CD4-positive, alpha-beta T cell treated with Interleukin-15 for 1 hour (primary cell): ENCODE measurements around the gene DNAJC11.
"Not testable (repeated sequence)": the region's sequence is repeated elsewhere in the genome, so short reads cannot be mapped to it uniquely, and the experiment has no call there.

Experiments used
- DNase-seq: peaks from one replicate; pipeline ENCODE4 v3.0.0-alpha.2; 2020

DNAJC11 gene

DNA sequence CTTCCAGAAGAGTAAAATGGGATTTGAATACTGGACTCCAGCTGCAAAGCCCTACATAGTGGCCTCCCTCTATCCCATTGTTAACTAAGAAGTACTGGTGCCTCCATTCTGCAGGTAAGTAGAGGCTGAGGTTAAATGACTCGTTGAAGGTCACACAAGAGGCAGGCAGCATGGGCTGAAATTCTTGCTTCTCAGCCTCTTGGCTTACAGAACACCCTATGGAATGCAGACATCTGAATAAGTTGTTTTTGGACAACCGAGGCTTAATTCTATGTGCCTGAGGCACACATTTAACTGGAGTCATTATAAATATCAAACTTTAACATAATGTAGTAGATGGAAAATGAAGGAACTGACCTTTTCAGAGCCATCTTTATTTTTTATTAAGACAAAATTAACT is 5.7 kb downstream of the DNAJC11 start:
- DNase-seq, result no peak

DNA sequence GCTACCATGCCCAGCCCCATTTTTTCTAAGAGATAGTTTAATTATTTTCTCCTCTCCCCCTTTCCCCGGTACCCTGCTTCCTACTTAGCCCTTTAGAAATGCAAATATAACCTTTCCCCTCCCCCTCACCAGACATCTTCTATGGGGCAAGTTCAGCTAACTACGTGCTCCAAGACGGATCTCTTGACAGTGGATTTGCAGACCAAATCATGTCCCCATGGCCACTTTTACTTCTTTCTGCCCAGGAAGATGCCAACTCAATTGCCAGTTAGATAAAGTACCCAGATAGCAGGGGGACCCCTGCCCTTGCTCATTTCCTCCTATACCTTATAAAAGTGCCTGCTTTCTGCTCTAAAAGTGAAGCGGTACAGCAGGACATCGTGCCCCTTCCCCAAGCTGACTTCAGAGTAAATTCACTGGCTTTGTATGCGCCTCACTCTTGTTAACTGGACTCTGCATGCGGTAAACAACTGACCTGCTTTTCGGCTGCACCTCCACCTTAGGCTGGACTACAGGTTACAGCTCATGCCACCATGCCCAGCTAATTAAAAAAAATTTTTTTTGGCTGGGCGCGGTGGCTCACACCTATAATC is 7.4 kb downstream of the DNAJC11 start:
- no peak for DNase-seq

DNA sequence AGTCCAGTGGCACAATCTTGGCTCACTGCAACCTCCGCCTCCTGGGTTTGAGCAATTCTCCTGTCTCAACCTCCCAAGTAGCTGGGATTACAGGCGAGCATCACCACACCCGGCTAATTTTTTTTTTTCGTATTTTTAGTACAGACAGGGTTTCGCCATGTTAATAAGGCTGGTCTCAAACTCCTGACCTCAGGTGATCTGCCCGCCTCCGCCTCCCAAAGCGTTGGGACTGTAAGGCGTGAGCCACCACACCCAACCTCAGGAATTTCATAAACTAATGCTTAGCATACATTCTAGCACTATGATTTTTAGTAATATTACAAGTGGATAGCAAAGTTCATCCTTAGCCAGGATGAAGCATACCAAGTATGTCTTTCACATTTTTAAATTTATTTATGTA is 8.7 kb downstream of the DNAJC11 start:
- DNase-seq, result no peak

DNA sequence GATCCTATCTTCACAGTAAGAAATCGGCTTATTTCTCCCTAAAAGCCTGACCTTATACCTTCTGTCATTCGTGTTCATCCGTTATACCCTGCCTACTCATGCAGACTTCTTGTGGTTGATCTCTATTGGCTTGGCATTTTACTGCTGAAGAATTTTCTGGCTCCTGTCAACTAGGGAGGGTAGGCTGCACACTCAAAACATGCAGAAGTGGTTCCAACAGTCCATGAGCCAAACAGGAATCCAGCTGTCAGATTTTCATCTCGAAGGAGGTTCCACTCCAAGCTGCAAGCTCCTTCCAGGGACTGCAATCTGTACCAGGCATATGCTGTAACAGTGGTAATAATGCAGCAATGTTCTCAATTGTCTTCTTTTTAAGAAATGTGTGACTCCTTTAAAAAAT is 10.1 kb downstream of the DNAJC11 start:
- DNase-seq, result no peak

DNA sequence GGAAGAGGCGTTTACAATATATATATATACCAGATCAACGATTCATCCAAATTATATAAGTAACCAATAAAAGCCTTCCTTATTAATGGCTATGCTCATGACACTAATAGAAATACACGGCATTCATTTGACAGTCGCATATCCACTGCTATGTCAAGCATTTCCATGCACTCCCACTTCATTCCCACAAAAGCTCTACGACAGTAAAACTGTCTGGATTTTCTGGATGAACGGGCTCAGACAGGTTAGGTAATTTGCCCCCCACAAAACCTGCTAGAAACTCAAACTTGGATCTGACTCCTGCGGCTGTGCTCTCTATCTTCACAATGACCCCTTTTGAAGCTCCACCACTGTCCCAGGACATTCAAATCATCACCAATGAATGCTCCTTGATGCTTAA is 11.4 kb downstream of the DNAJC11 start:
- DNase-seq, result no peak

DNA sequence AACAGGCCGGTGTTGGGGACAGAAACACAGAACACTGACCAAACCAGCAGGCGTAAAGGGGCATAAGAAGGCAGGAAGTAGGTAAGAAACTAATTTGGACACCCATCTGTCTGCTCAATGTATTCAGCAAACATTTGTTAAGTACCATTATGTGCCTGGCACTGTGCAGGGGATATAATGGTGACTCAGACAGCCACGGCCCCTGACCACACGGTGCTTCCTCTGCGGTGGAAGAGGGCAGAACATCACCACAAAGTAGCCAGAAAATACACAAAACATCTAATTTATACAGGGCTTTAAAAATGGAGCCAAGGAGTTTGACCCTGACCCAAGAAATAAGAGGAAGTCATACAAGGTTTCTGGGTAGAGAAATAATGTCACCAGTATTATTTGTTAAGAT is 12.9 kb downstream of the DNAJC11 start:
- DNase-seq, result no peak

DNA sequence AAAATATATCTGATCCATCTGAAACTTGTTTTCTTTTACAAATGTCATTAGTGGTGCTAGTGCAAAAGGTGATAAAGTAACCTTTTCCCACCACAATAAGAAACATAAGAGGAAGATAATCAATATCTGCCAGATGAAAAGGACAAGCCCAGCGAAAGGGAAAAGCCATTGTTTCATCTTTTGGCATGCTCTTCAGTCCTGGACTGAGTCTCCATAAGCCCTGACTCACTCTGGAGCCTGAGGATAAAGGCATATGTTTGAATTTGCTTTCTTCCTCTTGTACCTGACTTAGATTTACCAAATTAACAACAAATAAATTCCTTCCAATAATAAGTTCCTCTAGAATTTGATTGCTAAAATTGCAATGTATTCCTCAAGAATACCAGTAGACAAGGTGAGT is 13.6 kb downstream of the DNAJC11 start:
- no peak for DNase-seq

DNA sequence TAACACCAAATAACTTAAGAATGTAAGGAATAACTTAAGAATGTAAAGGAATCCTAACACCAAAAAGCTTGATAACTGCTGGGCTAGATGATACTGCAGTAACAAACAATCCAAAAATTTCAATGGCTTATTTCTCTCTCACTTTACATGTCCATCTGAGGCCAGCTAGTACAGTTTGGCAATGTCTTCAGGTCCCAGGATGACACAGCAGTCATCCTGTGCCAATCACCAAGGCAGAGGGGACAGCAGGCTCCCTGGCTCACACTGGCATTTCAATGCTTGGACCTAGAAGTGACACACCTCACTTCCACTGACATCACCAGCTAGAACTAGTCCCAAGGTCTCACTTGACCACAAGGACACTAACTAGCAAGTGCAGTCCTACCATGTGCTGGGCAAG is 15.3 kb downstream of the DNAJC11 start:
- no peak for DNase-seq

DNA sequence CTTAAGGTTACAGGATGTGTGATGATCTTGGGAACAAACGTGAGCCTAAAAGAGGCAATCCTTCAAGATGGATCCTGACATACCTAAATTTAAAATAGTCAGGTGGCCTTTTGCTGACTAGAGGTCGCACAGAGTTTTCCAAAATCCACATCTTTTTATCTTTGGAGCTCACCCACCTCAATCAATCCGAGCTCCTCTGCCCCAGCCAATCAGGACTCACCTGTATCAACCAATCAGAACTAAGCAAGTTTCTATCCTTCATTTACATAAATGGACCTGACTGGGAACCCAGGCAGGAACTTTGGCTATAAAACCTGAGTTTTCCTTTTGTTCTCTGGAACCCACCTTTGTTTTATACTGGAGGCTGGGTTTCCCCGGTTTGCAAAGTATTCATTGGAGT is 16.2 kb downstream of the DNAJC11 start:
- no peak for DNase-seq

DNA sequence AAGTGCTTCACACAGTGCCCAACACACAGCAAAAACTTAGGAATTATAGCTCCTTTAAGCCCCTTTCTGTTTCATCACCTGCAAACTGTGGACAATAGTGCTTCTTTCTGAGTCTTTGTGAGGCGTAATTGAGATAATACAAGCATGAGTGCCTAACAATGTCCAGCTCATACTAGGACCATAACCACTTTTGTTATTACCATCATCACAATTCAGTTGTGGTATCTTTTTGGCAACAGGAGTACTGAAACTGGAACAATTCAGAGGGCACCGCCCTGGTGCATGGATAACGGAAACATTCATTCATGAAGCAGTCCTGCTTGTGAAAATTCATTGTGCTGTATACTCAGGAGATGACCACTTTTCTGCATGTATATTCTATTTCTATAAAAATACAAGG is 18.2 kb downstream of the DNAJC11 start:
- DNase-seq, result no peak

DNA sequence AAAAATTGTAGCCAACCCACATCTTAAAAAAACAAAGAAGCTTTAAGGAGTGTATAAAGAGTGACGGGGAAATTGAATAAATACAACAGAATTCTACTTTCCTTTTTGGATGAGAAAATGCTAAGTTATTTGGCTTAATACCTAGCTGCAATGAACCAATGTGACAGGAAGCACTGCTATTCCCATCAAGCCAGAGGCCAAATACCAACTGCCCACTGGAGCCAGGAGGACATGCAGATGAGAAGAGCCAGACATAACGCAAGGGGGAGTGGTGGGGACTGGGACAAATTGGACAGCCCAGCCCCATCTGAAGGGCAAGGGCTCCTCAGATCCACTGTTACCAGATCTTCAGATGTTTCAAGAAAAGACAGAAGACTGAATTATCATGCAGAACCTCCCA is 25.7 kb downstream of the DNAJC11 start:
- DNase-seq, result no peak

DNA sequence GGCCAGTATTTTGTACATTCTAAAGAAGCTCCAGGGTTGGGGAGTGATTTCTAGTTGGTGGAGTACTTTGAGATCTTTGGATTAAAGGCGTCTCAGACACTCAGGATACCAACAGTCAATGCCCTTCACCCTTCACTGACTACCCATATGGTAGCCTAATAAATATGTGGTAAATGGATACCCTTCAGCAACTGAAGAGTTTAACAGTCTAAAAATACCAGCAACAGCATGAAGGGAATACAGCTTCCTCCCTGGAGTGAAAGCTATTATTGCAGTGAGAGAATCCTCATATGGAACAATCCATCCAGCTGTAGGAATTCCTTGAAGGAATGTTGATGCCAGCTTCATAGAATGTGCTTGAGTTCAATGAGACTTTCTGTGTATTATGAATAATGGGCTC is 26.8 kb downstream of the DNAJC11 start:
- DNase-seq, result no peak

DNA sequence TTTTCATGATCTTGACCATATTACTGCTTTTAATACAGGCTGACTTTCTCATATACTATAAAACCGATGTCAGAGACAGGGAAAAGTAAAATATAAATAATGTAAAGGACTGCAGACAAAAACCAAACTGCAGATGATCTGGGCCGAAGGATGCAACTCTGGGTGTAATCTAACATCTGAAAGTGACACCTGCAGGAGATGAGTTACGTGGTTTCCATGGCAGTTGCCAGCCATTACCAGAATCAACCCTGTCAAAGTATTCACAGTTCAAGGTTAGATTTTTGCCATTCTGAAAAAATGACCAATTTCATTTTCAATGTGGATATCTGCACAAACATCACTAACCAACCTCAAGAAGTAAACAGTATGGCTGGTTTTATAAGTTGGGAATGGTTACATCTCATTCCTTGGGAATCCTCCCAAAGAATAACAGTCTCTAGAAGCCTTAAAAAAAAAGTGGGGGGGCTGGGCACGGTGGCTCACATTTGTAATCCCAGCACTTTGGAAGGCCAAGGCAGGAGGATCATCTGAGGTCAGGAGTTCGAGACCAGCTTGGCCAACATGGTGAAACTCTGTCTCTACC is 27.7 kb downstream of the DNAJC11 start:
- DNase-seq, result no peak

DNA sequence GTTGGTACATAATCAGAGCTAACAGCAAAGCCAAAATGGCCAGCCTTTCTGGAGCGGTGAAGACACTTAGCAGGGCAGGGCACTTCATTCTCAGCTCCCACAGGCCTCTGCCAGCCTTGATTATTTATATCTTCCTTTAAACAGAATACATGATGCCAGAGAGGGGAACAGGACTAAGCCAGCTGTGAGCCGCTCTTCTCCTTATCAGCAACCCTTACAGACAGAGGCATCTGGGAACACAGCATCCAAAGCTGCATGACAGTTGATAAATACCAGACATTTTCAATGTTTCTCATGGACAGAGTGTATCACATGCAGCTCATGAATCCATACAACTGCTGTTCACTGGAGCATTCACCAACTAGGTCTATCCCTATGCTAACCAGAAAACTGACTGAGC is 29.1 kb downstream of the DNAJC11 start:
- no peak for DNase-seq

DNA sequence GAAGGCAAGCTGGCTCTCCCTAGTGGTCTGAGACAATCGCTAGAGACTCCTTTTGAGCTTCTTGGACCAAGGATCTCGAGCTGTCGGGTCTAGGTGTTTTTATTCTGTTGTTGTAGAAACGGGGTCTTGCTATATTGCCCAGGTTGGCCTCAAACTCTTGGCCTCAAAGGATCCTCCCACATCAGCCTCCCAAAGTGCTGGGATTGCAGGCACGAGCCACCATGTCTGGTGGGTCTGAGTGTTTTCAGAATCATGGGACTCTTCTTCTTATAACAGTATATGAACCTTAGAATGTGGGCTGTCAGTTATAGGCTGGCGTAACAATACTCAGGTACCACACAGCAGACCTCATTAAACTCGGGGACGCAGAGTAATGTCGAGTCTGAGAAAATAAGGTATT is 33.1 kb downstream of the DNAJC11 start:
- no peak for DNase-seq

DNA sequence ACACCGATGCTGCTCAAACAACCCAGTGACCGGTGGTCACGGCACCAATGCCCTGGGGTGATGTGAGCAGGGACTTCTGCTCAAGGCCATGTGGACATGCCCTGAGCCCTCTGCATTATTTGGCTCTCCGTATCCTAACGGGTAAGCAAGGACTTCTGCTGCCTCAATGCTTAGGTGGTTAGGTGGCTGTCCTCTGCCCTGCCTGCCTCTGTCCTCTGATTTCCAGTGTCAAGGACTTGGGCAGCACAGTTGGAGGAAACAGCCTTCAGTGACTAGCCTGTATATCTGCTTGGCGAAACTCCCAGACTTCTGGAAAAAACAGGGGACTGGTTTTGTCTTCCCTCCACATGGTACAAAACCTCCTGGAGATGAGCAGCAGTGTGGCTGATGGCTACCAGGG is 34.5 kb downstream of the DNAJC11 start:
- DNase-seq, result no peak

DNA sequence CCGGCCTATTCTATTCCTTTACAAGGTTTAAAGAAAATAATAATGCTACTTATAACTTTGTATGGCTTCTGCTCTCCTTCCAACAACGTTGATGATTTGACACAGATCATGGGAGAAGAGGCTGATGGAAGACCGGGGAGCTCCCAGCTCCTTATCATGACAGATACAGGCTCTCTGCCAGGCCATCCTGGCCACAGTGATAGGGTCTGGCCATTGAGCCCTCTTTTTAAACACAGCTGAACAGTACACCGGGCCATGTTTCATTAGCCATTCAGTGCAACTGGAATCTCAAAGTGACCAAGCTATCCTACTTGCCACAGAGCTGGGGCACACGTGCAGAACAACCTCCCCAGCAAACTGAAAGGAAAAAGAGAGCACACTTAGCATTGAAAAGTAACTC is 34.9 kb downstream of the DNAJC11 start:
- no peak for DNase-seq

DNA sequence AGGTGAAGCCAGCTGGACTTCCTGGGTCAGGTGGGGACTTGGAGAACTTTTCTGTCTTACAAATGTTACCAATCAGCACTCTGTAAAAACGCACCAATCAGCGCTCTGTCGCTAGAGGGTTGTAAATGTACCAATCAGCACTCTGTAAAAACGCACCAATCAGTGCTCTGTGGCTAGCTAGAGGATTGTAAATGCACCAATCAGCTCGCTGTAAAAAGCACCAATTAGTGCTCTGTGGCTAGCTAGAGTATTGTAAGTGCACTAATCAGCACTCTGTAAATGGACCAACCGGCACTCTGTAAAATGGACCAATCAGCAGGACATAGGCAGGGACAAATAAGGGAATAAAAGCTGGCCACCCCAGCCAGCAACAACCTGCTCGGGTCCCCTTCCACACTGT is 39.1 kb downstream of the DNAJC11 start:
- not testable (repeated sequence) for DNase-seq

DNA sequence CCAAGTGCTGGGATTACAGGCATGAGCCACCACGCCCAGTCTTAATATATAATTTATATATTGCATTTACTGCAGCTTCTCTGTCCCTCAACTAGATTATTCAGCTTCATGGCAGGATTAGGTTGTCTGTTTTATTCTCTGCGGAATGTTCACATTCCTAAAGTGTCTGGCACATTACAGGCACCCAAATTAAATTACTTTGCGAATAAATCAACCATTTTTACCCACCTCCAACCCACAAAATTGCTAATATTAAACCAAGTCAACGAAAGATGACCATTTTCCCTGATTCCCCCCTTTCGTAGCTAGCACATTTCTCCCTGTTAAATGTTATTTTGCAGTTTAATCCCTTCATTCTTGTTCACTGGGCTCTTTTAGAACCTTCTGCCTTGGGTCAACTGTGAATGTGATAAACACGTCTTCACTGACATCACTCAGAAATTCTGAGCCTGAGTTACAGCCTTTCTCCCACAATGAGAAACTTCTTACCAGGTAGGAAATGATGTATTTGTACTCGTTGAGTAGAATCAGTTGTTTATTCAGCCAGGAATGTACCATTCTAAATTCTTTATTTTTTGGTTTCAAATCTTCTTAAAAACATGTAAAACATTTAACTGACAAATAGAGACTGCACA is 41.1 kb downstream of the DNAJC11 start:
- no peak for DNase-seq

DNA sequence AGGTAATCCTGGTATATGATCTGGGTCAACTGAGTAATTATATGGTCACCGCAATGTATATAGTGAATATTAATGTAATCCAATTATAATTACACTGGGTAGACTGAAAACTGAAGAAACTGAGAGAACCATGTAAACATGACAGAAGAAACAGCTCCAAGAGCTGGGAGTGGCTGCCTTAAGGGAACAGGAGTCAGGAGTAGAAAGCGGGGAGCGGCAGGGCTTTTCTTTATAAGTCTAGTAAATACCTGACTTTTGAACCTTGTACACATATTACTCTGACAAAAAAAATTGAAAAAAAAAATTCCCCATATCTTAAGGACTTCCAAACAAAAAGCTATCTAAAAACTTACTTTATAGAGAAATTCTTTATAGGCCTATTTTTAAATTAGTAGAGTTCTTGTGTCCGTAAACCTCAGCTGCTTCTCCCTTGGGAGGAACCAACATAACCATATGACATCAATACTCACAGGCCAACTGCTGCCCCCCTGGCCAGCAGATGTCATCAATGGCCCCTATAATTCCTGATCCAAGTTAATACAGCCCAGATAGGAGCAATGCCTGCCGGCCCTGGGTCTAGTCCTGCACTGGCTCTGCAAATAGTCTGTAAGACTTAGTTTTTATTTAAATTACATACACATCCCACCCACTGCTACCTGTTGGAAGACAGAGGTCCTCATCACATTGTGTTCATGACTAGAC is 43.1 kb downstream of the DNAJC11 start:
- no peak for DNase-seq

DNA sequence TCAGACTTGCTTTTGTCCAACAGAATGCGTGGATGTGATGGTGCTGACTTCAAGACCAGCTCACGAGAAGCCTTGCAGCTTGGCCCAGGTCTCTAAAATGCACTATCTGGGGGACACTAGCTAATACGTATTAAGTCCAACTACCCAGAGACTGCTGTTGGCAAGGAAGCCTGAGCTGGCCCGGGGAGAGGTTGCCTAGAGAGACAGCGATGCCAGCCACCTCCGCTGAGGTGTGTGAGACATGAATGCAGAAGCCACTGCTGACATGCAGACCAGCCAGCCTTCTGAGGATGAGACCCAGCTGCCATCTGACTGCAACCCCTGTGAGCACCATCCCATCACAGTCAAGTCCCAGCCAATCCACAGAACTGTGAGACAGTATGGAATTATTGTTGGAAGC is 44.5 kb downstream of the DNAJC11 start:
- no peak for DNase-seq

DNA sequence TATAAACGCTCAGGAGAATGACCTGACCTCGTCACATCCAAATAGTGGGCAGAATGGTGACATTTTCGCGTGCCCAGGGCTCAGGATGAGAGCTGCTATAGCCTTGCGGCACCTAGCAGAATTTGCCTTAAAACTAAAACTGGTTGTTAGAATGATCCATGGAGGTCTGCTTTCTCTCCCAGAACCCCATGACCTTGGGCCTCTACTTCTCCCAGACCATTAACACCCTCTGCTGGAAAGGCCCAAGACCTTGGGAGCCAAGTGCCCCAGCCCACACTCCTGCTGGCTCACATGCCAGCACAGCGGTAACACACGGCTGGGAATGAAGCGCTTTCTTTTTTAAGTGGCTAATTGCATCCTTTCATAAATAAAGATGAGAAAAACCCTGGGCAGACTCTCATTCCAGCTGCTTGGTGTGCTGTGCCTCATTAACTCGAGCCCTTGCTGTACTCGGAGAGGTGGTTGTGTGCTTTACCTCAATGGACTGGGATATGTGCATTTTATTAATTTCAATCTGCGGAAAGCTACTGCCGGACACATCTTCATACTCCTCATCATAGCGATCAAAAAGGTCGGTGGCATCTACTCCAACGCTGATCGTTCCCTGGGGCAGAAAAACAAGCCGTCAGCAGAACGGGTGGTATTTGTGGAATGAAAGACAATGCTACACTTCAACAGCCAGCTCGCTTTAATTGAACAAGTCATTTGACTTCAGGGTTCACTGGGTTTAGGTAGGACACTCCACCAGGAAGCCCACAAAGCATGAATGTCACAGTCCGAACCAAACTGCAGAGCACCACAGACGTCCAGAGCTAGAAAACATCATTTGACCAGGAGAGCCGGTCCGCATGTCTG is 48.0 kb downstream of the DNAJC11 start:
- DNase-seq, result no peak

DNA sequence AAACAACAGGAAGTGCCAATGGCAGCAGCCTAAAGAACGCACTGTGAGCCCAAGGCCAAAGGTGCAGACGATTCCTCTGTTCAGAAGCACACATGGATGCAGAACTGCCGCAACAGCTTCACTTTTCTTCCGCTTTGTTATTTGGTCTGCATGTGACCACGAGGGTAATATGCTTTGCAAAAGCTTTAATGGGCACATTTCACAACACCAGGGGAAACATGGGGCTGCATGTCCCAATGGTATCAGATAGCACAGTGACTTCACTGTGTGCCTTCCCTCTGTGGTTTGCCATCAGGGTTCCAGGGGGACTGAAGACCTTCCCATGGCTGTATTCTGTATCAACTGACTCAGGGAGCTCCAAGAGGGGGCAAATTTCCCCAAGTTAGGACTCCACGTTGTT is 48.6 kb downstream of the DNAJC11 start:
- DNase-seq, result no peak
